ENCODE data around the gene AICDA. TPM values are rescaled to one million over a fixed set of nuclear protein-coding genes. Genes with fewer than 3 reads are reported as not detected.
"Not testable (repeated sequence)": the region's sequence is repeated elsewhere in the genome, so short reads cannot be mapped to it uniquely, and the experiment has no call there.

The AICDA gene
- total RNA-seq, 6 experiments from 2014 or later, result not detected

DNA sequence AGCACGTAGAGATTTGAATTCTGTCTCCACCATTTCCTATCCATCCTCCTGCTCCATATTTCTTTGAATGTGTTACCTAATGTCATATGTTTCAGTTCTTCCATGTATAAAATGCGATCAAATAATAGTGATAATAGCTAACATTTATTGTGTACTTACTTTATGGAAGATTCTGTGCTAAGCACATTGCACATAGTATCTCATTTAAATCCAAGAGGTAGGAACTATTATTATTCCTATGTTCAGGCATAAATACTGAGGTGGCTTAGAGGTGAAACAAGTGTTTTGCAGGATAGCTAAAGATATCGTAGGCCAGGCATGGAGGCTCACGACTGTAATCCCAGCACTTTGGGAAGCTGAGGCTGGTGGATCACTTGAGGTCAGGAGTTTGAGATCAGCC, 17.5 kb upstream of the AICDA start:
- Mint-ChIP-seq H3K27ac (no peak overlapping the region), H3K9me3 (peaks cover 4% of the 10 kb centered on the region; the same call in 1 of the 2 replicates), H3K27me3 (ENCODE audit: insufficient read depth) (0 out of 2 replicates have a peak, but pooled peaks cover 3% of the 10 kb centered on the region), H3K4me3 (no peak overlapping the region), H3K36me3 (ENCODE audit: low read depth) (no peaks in the 10 kb centered on the region), H3K4me1 (ENCODE audit: low read depth) (peaks cover 25% of the 10 kb centered on the region)
- DNase-seq, result no peak
- TF ChIP-seq, protein P1, sequence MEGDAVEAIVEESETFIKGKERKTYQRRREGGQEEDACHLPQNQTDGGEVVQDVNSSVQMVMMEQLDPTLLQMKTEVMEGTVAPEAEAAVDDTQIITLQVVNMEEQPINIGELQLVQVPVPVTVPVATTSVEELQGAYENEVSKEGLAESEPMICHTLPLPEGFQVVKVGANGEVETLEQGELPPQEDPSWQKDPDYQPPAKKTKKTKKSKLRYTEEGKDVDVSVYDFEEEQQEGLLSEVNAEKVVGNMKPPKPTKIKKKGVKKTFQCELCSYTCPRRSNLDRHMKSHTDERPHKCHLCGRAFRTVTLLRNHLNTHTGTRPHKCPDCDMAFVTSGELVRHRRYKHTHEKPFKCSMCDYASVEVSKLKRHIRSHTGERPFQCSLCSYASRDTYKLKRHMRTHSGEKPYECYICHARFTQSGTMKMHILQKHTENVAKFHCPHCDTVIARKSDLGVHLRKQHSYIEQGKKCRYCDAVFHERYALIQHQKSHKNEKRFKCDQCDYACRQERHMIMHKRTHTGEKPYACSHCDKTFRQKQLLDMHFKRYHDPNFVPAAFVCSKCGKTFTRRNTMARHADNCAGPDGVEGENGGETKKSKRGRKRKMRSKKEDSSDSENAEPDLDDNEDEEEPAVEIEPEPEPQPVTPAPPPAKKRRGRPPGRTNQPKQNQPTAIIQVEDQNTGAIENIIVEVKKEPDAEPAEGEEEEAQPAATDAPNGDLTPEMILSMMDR (IDR thresholded peaks at IDR 0.05), result no peak

DNA sequence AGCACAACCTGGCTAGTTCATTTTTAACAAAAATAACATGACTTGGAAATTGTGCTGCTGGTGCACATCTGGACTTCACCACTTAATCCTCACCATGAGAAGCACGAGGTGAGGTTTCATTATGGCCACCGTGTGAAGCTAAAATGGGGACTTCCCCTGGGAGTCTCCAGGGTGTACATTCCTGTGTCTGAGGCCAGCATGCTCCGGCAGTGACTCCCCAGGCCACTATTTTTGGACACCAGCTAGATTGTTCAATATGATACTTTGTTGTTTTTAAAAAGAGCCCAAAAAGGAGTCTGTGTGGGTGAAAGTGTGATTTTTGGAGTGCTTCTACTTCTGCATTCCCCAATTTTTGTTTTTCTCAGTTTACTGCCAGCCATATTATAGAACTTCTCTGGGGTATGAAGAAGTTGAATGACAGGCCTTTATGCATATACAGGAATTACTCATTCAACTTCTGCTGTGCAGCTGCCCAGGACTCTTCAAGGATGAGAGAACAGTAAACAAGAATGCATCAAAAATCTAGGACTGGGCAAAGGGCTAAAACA, 16.9 kb upstream of the AICDA start:
- Mint-ChIP-seq H3K9me3 (peaks cover 4% of the 10 kb centered on the region; the same call in 1 of the 2 replicates), H3K27me3 (ENCODE audit: insufficient read depth) (0 out of 2 replicates have a peak, but pooled peaks cover 3% of the 10 kb centered on the region), H3K36me3 (ENCODE audit: low read depth) (no peaks in the 10 kb centered on the region), H3K4me1 (ENCODE audit: low read depth) (peaks cover 25% of the 10 kb centered on the region), H3K27ac (peak overlapping the region; percentile 22; the same call in 1 of the 2 replicates), H3K4me3 (peak overlapping the region; percentile 44; the same call in 1 of the 2 replicates)
- no peak for DNase-seq
- TF ChIP-seq, protein P1 (IDR thresholded peaks at IDR 0.05), result no peak

DNA sequence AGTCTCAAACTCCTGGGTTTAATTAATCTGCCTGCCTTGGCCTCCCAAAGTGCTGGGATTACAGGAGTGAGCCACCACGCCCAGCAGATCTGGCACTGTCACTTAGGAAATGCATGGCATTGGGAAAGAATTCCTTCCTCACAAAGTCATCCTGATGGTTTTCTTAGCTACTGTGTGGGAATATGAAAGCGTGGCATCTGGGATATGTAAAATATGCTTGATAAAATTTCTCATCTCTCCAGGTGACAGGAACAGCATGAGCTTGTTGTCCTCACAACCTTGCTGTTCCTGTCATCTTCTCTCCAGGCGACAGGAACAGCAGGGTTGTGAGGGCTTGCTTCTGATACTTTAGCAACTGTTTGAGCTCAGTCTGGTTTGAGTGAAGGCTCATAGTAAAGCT, 16.1 kb upstream of the AICDA start:
- H3K4me3 Mint-ChIP-seq, result no peak overlapping the region
- DNase-seq, result no peak
- peak overlapping the region; percentile 17; the same call in 1 of the 2 replicates for H3K27ac Mint-ChIP-seq
- H3K27me3 Mint-ChIP-seq (ENCODE audit: insufficient read depth), result 0 out of 2 replicates have a peak, but pooled peaks cover under 1% of the 10 kb centered on the region
- no peaks in the 10 kb centered on the region; the same call in 1 of the 2 replicates for H3K9me3 Mint-ChIP-seq
- H3K36me3 Mint-ChIP-seq (ENCODE audit: low read depth), result no peaks in the 10 kb centered on the region
- TF ChIP-seq, protein P1 (IDR thresholded peaks at IDR 0.05), result no peak
- peaks cover 25% of the 10 kb centered on the region for H3K4me1 Mint-ChIP-seq (ENCODE audit: low read depth)

DNA sequence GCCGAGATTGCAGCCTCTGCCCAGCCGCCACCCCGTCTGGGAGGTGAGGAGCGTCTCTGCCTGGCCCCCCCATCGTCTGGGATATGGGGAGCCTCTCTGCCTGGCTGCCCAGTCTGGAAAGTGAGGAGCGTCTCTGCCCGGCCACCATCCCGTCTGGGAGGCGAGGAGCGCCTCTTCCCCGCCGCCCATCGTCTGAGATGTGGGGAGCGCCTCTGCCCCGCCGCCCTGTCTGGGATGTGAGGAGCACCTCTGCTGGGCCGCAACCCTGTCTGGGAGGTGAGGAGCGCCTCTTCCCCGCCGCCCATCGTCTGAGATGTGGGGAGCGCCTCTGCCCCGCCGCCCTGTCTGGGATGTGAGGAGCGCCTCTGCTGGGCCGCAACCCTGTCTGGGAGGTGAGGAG, 12.1 kb upstream of the AICDA start:
- H3K27ac Mint-ChIP-seq; H3K36me3 Mint-ChIP-seq (ENCODE audit: low read depth); DNase-seq; H3K4me3 Mint-ChIP-seq; H3K27me3 Mint-ChIP-seq (ENCODE audit: insufficient read depth); H3K9me3 Mint-ChIP-seq: not testable (repeated sequence)
- H3K4me1 Mint-ChIP-seq (ENCODE audit: low read depth), result peaks cover 24% of the 10 kb centered on the region

DNA sequence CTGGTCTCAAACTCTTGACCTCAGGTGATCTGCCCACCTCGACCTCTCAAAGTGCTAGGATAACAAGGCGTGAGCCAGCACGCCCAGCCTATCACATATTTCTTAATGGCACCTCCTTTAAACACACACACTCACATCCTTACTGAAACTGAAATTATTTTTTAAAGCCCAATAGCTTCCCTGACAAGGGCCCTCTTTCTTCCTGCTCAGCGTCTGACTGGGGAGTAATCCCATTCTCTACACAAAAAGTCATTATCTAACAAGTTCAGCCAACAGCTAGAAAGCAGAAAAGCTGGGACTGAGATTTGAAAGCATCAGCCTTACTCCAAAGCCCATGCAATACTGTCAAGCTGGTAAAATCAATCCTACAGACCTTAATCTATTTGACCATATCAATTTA, 10.0 kb upstream of the AICDA start:
- no peak overlapping the region for H3K4me3 Mint-ChIP-seq
- H3K27ac Mint-ChIP-seq, result no peak overlapping the region
- H3K9me3 Mint-ChIP-seq, result 0 out of 2 replicates have a peak, but pooled peaks cover 3% of the 10 kb centered on the region
- peaks cover 24% of the 10 kb centered on the region for H3K4me1 Mint-ChIP-seq (ENCODE audit: low read depth)
- TF ChIP-seq, protein P1 (IDR thresholded peaks at IDR 0.05), result no peak
- no peaks in the 10 kb centered on the region; the same call in 1 of the 2 replicates for H3K36me3 Mint-ChIP-seq (ENCODE audit: low read depth)
- no peak for DNase-seq
- 0 out of 2 replicates have a peak, but pooled peaks cover 5% of the 10 kb centered on the region for H3K27me3 Mint-ChIP-seq (ENCODE audit: insufficient read depth)

DNA sequence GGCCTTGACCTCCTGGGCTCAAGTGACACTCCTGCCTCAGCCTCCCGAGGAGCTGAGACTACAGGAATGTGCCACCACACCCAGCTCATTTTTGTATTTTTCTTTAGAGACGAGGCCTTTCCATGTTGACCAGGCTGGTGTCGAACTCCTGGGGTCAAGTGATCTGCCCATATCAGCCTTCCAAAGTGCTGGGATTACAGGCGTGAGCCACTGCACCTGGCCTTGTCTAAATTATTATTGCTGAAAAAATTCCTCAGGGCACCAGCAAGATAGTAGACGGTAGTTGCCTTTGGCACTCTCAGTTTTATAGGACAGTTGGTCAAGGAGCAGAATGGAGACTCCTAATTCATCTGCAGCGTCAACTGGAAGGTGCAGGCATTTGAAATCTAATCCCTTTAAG, 2.5 kb upstream of the AICDA start:
- H3K4me3 Mint-ChIP-seq, result no peak overlapping the region
- no peaks in the 10 kb centered on the region; the same call in 1 of the 2 replicates for H3K9me3 Mint-ChIP-seq
- peaks cover 32% of the 10 kb centered on the region for H3K4me1 Mint-ChIP-seq (ENCODE audit: low read depth)
- TF ChIP-seq, protein P1 (IDR thresholded peaks at IDR 0.05), result no peak
- H3K27ac Mint-ChIP-seq, result no peak overlapping the region
- peaks cover 2% of the 10 kb centered on the region for H3K27me3 Mint-ChIP-seq (ENCODE audit: insufficient read depth)
- DNase-seq, result no peak
- no peaks in the 10 kb centered on the region for H3K36me3 Mint-ChIP-seq (ENCODE audit: low read depth)

DNA sequence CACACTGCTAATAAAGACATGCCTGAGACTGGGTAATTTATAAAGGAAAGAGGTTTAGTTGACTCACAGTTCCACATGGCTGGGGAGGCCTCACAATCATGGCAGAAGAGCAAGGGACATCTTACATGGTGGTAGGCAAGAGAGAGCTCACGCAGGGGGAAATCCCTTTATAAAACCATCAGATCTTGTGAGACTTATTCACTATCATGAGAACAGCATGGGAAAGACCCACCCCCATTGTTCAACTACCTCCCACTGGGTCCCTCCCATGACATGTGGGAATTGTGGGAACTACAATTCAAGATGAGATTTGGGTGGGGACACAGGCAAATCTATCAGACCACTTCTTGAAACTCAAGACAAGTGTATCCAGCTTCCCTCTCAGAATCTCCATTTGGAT, 1.2 kb upstream of the AICDA start:
- H3K4me3 Mint-ChIP-seq; DNase-seq; H3K36me3 Mint-ChIP-seq (ENCODE audit: low read depth); H3K9me3 Mint-ChIP-seq; H3K27ac Mint-ChIP-seq; H3K27me3 Mint-ChIP-seq (ENCODE audit: insufficient read depth): not testable (repeated sequence)
- H3K4me1 Mint-ChIP-seq (ENCODE audit: low read depth), result peaks cover 29% of the 10 kb centered on the region

Measured in HFFc6 (cell line).